ENCODE data around the gene MTHFD2L. TPM values are rescaled to one million over a fixed set of nuclear protein-coding genes. Genes with fewer than 3 reads are reported as not detected.

Gene MTHFD2L
- total and polyA plus RNA-seq, 2 donors from 2014 or later = 12.3 to 16.3 TPM

- DNase-seq = no peak
Measured at GRCh38 chr4:74319470-74319869, 161.6 kb downstream of the MTHFD2L start.

GRCh38 chr4:74320559-74321118, 162.7 kb downstream of the MTHFD2L start:
- no peaks in the 10 kb centered on the region for H3K36me3 ChIP-seq (ENCODE audit: control insufficient read depth in 2 of 3, insufficient read depth in 3 of 3, low read length in 3 of 3)
- H3K4me3 ChIP-seq (ENCODE audit: low read length in 3 of 3) = no peak overlapping the region
- intact Hi-C loops (cut with DNase I) = no loop called here
- no peaks in the 10 kb centered on the region for H3K9me3 ChIP-seq (ENCODE audit: control insufficient read depth in 2 of 3, insufficient read depth in 1 of 3, low read length in 3 of 3)
- H3K27me3 ChIP-seq (ENCODE audit: control insufficient read depth, insufficient read depth, low read length) = no peaks in the 10 kb centered on the region
- FAIRE-seq = no peak
- TF ChIP-seq CTCF (IDR thresholded peaks at IDR 0.05; ENCODE audit: borderline replicate concordance, extremely low read depth, insufficient read depth) = no peak
- H3K4me1 ChIP-seq (ENCODE audit: control insufficient read depth in 2 of 3, insufficient read depth in 2 of 3, low read depth in 1 of 3, low read length in 3 of 3) = no peaks in the 10 kb centered on the region
- H3K27ac ChIP-seq (ENCODE audit: low read depth in 2 of 2, low read length in 2 of 2) = no peak overlapping the region
- peak in 4 of 5 donors; percentile 44 to 85 (median 64) for DNase-seq
- no peak overlapping the region for H3K9ac ChIP-seq (ENCODE audit: low read length in 3 of 3)

More at GRCh38 chr4:74319470-74319869, 161.6 kb downstream of the MTHFD2L start:
- Histone ChIP-seq H3K4me1 (ENCODE audit: control insufficient read depth in 2 of 3, insufficient read depth in 2 of 3, low read depth in 1 of 3, low read length in 3 of 3) (no peaks in the 10 kb centered on the region), H3K9ac (ENCODE audit: low read length in 3 of 3) (no peak overlapping the region), H3K27ac (ENCODE audit: low read depth in 2 of 2, low read length in 2 of 2) (no peak overlapping the region), H3K27me3 (ENCODE audit: control insufficient read depth, insufficient read depth, low read length) (no peaks in the 10 kb centered on the region), H3K36me3 (ENCODE audit: control insufficient read depth in 2 of 3, insufficient read depth in 3 of 3, low read length in 3 of 3) (no peaks in the 10 kb centered on the region), H3K9me3 (ENCODE audit: control insufficient read depth in 2 of 3, insufficient read depth in 1 of 3, low read length in 3 of 3) (no peaks in the 10 kb centered on the region), H3K4me3 (ENCODE audit: low read length in 3 of 3) (no peak overlapping the region)
- intact Hi-C loops (cut with DNase I) = loop anchor here (5.0 kb wide), 1 partner anchor 132 kb away; no protein-coding TSS in a partner anchor
- no peak for TF ChIP-seq CTCF (IDR thresholded peaks at IDR 0.05; ENCODE audit: borderline replicate concordance, extremely low read depth, insufficient read depth)
- no peak for FAIRE-seq

GRCh38 chr4:74322301-74322700, 164.4 kb downstream of the MTHFD2L start:
- TF ChIP-seq CTCF (IDR thresholded peaks at IDR 0.05; ENCODE audit: borderline replicate concordance, extremely low read depth, insufficient read depth) = no peak
- DNase-seq = no peak
- no peaks in the 10 kb centered on the region for H3K36me3 ChIP-seq (ENCODE audit: control insufficient read depth in 2 of 3, insufficient read depth in 3 of 3, low read length in 3 of 3)
- no peak for FAIRE-seq
- H3K4me1 ChIP-seq (ENCODE audit: control insufficient read depth in 2 of 3, insufficient read depth in 2 of 3, low read depth in 1 of 3, low read length in 3 of 3) = no peaks in the 10 kb centered on the region
- H3K9ac ChIP-seq (ENCODE audit: low read length in 3 of 3) = no peak overlapping the region
- no peak overlapping the region for H3K4me3 ChIP-seq (ENCODE audit: low read length in 3 of 3)
- no peak overlapping the region for H3K27ac ChIP-seq (ENCODE audit: low read depth in 2 of 2, low read length in 2 of 2)
- intact Hi-C loops (cut with DNase I) = no loop called here
- H3K27me3 ChIP-seq (ENCODE audit: control insufficient read depth, insufficient read depth, low read length) = no peaks in the 10 kb centered on the region
- H3K9me3 ChIP-seq (ENCODE audit: control insufficient read depth in 2 of 3, insufficient read depth in 1 of 3, low read length in 3 of 3) = no peaks in the 10 kb centered on the region

- Histone ChIP-seq H3K4me1 (ENCODE audit: control insufficient read depth in 2 of 3, insufficient read depth in 2 of 3, low read depth in 1 of 3, low read length in 3 of 3) (no peaks in the 10 kb centered on the region), H3K4me3 (ENCODE audit: low read length in 3 of 3) (no peak overlapping the region), H3K36me3 (ENCODE audit: control insufficient read depth in 2 of 3, insufficient read depth in 3 of 3, low read length in 3 of 3) (no peaks in the 10 kb centered on the region), H3K27ac (ENCODE audit: low read depth in 2 of 2, low read length in 2 of 2) (no peak overlapping the region), H3K27me3 (ENCODE audit: control insufficient read depth, insufficient read depth, low read length) (no peaks in the 10 kb centered on the region), H3K9me3 (ENCODE audit: control insufficient read depth in 2 of 3, insufficient read depth in 1 of 3, low read length in 3 of 3) (no peaks in the 10 kb centered on the region), H3K9ac (ENCODE audit: low read length in 3 of 3) (no peak overlapping the region)
- intact Hi-C loops (cut with DNase I) = no loop called here
- no peak for TF ChIP-seq CTCF (IDR thresholded peaks at IDR 0.05; ENCODE audit: borderline replicate concordance, extremely low read depth, insufficient read depth)
- DNase-seq (no peak), FAIRE-seq (no peak)
Measured at GRCh38 chr4:74323663-74324062, 165.7 kb downstream of the MTHFD2L start.

Data from kidney (tissue), 14 donors.